Right forelimb (tissue), 1 donor: Measurements from ENCODE around the gene GNAI1.

Source experiments
- DNase-seq: peaks from one replicate; pipeline ENCODE4 v3.0.0-alpha.2; 2018

GNAI1 gene

DNA sequence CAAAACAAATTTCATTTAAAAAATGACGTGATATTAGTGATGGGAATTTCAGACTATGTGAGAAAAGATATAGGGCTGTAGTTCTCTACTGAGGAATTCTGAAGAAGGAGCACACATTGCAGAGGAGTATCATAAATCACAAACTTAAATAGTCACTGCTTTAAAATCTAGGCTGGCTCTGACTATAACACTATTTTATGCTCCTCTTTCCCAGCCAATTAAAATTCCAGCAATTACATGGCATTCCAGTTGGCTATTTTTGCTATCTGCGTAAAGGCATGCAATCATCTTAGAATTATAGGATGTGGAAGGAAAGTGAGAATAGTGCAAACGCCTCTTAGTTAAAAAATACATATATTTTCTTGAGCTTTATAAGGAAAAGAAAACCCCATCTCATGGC, 123.1 kb downstream of the GNAI1 start:
- no peak for DNase-seq

DNA sequence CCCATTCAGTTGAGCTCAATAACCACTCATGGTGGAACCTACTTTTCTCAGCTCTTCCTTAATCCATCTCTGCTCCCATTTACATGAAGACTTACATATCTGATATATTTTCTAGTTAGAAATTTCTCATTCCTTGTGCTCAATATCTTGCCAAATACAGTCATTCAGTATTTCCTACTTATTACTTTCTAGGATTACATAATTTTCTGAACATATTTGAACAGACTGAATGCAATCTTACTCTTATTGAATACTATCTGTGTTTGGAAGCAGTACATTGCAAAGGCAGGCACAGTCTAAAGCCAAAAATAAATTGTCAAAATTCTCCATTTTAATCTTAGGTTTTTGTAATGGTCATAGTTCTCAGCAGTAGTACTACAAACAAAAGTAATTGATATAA, 126.0 kb downstream of the GNAI1 start:
- DNase-seq = no peak

DNA sequence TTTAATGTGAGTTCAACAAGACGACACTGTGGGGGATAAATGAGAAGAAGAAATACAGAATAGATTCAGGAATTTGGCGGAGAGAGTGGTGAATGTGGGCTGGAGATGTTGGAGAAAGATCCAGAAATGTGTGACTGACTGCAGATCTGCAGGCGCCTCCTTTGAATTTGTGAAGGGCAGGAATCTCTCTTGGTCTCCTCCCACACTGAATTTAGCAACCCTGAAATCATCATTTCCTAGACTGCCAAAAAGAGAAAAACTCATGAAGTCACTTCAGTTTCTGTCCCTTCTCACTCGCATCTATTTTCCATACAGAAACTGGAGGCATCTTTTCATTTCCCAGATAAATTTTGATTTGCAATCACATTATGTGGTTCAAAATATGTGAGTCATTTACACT, 128.7 kb downstream of the GNAI1 start:
- no peak for DNase-seq

DNA sequence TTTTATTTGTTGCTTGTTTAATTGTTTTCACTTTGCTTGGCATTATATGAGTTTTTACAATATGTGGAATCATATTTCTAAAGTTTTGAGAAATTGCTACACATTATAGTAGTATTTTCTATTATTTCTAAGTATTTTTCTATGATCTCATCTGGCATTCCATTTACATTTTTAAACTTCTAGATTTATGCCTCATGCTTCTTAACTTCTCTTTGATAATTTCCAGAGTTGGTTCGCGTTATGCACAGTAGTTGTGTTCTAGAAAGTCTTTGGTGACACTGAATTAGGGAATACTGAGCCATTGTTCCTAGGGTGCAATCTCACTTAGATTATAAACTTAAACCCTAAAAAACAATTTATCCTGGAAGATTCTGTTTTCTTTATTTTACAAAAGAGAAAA, 129.2 kb downstream of the GNAI1 start:
- no peak for DNase-seq

- no peak for DNase-seq
These were observed 130.3 kb downstream of the GNAI1 start for GRCh38 chr7:80264769-80265495.

DNA sequence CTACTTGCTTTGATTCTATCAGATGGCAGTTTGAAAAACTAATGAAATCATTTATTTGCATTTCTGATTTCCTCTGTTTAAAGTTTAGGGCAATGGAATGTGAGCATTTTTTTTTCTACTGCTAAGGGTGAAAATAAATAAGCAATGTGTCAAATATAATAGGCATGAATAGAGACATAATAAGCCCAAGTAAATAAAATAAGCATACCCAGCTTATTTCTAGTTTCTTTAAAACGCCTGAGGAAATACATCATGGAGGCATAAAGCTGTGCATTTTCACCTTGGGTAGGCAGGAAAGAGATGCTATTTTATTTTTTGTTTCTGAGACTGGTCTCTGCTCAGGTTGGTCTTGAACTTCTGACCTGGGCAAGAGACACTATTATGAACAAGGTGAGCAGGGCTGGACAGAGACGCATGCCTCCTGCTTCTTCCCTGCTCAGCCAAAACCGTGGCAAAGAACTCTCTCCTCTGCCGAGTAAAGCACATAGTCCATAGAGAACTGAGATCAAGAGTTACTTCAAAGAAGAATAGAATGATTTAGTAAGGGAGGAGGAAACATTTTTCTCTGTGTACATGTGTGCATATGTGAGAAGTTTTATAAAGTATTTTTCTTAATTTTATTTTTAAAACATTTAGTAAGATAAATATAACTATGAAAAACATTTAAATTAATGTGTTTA, 138.1 kb downstream of the GNAI1 start:
- DNase-seq = no peak

DNA sequence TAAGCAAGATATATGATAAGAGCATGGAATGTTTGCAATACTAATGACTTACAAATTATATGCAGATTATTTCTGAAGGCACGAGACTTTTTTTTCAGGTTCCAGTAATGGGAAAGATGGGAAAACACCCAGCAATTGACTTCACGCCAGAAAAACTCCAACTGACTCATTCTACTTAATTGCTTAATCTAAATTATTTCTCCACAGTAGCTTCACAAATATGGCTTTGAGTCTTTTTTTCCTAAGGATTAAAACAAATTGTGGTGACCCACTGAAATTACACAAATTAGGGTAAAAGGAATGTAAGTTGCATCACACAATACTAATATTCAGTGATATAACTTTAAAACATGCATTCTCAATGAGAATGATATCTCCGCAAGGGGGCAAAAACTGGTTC, 138.7 kb downstream of the GNAI1 start:
- no peak for DNase-seq

DNA sequence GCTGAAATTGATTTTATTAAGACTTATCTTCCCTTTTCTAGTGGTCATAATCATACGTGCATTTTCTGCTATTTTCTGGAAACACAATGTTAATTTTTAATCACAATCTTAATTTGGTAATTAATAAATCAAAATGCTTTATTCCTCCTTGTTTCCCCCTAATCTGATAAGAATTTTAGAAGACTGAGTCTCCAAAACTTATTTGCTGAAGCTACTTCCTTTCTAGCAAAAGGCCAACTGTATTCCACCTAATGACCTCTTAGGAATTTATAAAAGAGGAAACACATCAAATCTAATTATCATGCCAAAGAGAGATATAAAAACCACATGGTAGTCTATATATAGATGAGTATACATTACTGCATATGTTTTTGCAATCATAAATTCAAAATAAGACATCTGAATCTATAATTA, 140.6 kb downstream of the GNAI1 start:
- no peak for DNase-seq
